GM12872 (cell line): Measurements from ENCODE around the gene GTF2IRD1.

Source experiments
- CTCF ChIP-seq: IDR thresholded peaks from 3 replicates; pipeline ENCODE4 v1.5.1; 2011; ENCODE audit warnings: low read depth, mild to moderate bottlenecking, low read length, moderate library complexity; ENCODE audit not compliant: insufficient read depth

Gene GTF2IRD1

DNA sequence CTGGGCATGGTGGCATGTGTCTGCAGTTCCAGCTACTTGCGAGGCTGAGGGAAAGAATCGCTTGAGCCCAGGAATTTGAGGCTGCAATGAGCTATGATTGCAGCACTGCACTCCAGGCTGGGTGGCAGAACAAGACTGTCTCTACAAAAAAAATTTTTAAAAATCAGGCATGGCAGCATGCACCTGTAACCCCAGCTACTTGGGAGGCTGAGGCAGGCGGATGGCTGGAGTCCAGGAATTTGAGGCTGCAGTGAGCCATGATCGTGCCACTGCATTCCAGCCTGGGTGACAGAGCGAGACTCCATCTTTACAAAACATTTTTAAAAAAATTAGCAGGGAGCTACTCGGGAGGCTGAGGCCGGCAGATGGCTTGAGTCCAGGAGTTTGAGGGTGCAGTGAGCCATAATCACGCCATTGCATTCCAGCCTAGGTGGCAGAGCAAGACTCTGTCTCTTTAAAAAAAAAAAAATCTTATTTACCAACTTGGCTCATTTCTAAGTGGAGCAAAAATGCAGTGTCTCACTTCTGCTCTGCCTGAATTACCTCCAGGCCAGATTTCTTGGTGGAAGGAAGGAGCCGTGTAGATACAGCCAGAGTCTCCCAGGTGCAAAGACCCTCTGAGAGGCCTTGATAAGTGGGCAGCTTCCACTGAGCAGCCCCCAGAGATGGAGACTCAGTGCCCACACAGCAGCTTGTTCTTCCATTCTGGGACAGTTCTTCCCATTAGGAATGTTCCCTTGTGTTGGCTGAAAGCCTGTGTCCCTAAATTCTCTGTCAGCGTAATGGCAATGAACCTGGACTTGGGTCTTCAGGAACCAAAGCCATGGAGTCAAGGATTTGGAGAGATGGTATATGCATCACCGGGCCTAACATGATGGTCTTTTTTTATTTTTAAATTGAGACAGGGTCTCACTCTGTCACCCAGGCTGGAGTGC lies 30.0 kb downstream of the GTF2IRD1 start:
- TF ChIP-seq CTCF = no peak

- TF ChIP-seq CTCF = no peak
These were observed 31.9 kb downstream of the GTF2IRD1 start for GRCh38 chr7:74485611-74486010.

GRCh38 chr7:74489997-74490945 lies 36.6 kb downstream of the GTF2IRD1 start:
- TF ChIP-seq CTCF = no peak

GRCh38 chr7:74493295-74493694 lies 39.6 kb downstream of the GTF2IRD1 start:
- TF ChIP-seq CTCF = no peak

DNA sequence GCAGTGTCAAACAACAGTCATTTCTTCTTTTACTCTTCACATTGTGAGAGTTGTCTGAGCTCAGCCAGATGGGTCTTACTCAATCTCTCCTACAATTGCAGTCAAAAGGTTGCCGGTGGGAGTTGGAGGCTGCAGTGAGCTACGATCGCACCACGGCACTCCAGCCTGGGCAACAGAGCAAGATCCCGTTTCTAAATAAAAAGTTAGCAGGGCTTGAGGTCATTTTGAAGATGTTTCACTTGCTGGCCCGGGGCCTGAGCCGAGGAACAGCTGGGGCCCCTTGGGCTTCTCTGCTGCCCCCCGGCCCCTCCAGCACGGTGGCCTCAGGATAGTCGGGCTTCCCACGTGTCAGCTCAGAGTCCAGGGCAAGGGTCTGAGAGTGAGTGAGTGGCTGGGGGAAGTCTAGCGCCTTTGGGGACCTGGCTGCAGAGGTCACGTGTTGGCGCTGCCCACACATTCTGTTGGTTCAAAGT lies 40.4 kb downstream of the GTF2IRD1 start:
- TF ChIP-seq CTCF = no peak

GRCh38 chr7:74495112-74496086 lies 41.7 kb downstream of the GTF2IRD1 start:
- no peak for TF ChIP-seq CTCF
